Stimulated activated CD4-positive, alpha-beta T cell treated with anti-CD3 and anti-CD28 coated beads, Interleukin-1b, Interleukin-23, amount 100 ng/mL, for 4 hours (primary cell): ENCODE results near the gene TFIP11.

Source experiments
- DNase-seq, 2 donors: peaks; one replicate each; pipeline ENCODE4 v3.0.0-alpha.2; 2020; ENCODE audit warnings: low read depth in 2 of 2

The TFIP11 gene

DNA sequence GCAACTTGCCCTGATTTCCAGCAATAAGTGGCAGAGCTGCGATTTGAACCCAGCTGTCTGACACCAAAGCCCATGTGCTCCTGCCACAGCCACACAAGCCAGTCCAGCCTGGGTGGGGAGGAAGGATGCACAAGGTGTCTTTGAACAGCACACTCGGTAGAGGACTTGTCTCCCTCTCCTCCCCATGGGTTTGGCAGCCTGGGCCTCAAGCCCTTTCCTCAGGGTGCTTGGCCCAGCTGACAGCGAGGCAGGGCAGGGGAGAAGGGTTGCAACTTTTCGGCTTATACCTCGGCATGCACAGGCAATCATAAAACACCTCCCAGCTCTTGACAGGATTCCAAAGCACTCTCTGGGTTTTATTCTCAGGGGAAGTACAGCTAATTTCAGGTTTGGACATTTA is 63.9 kb downstream of the TFIP11 start:
- DNase-seq = no peak

- DNase-seq = no peak
Observed at GRCh38 chr22:26447584-26448329, 64.5 kb downstream of the TFIP11 start.

- DNase-seq = no peak
Observed at GRCh38 chr22:26446808-26447515, 65.3 kb downstream of the TFIP11 start.

DNA sequence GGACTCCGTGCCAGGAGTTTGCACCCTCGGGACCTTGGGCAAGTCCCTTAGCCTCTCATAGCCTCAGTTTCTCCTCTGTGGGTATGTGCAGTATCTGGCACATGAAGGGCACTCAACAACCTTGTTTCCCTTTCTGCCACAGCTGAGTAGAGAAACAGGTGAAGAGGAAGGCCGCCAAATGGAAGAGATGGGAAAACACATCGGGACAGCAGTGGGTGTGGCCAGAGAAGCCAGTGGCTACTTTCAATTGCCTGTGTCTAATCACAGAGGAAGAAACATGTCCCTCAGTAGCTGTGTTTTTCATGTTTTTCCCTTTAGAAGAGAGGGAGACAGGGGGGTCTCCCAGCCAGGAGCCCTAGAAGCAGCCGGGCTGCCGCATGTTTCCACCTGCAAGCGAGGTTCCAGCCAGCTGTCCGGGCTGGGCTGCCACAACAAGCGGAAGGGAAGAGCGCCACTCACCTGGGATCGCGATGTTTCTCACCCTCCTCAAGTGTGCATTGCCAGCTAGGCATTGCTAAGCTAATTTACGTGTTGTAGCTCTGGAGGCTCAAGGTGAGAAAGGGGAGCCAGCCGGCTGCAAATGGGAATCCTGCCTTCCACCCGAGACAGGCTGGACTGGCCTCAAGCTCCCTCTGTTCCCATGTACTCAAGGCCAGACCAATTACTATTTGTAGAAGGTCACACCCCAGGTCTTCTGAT is 66.5 kb downstream of the TFIP11 start:
- DNase-seq = no peak

- no peak for DNase-seq
Observed at GRCh38 chr22:26444777-26445176, 67.5 kb downstream of the TFIP11 start.

- no peak for DNase-seq
Observed at GRCh38 chr22:26443901-26444690, 68.2 kb downstream of the TFIP11 start.

DNA sequence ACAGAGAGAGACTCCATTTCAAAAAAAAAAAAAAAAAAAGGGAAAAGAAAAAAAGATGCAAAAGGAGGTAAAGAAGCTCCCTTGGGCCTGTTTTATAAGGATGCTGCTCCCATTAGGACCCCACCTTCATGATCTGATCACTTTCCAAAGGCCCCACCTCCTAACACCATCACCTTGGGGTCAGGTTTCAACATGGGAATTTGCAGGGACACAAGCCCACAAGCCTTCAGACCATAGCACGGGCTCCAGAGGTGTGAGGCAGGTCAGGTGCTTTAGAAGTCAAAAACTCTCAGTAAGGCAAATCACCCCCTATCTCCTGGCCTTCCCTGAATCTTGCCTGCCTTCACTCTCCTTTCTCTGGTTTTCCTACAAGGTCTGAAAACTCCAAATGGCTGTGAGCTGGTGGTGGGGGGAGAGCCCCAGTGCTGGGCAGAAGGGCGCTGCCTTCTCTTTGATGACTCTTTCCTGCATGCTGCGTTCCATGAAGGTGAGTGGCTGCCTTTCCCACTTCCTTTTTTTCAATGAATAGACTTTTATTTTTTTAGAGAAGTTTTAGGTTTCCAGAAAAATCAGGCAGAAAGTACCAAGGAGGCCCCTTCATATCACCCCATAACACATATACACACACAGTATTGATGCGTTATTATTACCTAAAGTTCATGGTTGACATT is 70.1 kb downstream of the TFIP11 start:
- DNase-seq = no peak
